ENCODE results near the gene OR10H5.
"Not testable (repeated sequence)": the region's sequence is repeated elsewhere in the genome, so short reads cannot be mapped to it uniquely, and the experiment has no call there.

Gene OR10H5

DNA sequence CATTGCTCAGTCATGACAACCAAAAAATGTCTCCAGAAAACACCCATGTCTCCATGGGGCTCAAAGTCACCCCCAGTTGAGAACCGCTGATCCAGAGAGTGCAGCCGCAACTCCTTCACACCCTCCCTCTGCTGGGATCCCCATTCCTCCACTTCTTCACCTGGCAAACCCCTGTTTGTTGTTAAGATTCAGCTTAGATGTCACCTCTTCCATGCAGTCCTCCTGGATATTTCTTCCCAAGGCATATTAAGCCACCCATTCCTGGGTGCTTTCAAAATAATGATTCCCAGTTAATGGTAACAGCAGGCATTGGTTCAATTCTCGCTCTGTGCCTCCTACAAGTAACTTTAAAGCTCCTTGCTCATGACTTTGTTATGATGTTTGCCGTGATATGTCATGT, 24.0 kb downstream of the OR10H5 start:
- no peak for DNase-seq (ENCODE audit: low read depth in 3 of 3)

DNA sequence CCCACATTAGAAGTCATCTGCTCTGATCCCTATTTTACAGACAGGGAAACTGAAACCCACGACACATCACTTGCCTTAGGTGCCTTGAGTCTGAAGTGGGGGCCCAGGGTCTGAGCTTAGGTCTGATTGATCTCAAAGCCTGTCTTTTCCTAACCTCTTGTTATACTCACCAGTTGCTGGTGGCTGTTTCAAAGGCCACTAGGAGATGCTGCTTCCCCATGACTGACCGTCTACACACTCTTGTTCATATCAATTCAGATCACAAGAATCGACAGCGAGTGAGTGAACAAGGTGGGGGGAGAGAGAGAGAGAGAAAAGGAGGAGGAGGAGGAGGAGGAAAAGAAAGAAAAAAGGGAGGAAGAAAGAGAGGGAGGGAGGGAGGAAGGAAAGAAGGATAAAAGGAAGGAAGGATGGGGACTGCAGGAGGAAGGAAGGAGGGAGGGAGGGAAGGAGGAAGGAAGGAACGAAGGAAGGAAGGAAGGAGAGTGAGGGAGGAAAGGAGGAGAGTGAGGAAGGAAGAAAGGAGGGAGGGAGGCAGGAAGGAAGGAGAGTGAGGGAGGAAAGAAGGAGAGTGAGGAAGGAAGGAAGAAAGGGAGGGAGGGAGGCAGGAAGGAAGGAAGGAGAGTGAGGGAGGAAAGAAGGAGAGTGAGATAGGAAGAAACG, 24.7 kb downstream of the OR10H5 start:
- no peak for DNase-seq (ENCODE audit: low read depth in 3 of 3)

DNA sequence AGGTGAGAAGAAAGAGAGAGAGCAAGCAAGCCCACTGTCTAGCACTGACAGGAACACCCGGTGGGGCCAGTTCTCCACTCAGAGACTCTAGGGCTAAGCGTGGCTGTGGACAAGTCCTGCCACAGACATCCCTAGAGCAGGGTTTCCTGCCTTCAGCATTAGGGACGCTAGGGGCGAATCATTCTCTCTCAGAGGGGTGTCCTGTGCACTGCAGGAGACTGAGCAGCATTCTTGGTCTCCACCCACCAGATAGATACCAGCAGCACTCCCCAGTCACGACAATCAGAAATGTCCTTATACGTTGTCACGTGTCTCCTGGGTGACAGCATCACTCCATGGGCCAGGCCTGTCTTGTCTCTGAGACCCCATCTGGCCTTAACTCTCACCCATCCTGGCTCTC, 26.5 kb downstream of the OR10H5 start:
- no peak for DNase-seq (ENCODE audit: low read depth in 3 of 3)

DNA sequence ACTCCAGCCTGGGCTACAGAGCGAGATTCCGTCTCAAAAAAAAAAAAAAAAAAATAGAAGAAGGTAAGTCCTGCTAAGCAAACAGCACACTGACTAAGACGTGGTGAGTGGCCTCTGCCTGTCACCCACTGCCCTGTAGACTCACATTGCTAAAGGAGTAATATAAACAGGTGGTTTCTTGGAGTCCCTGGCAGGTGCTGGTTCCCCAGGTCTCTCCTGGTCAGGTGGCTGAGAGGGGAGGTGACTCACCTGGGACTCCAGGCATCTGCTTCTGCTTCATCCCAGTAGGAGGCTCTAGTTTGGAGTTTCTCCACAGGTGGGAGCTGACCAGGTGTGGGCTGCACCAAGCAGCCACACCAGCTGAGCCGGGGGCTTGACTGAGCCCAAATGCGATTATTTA, 27.8 kb downstream of the OR10H5 start, which contains the start of gene OR10H1:
Gene OR10H1 (minus strand): TSS at position 359 of the 400 bp plus-strand sequence. CDS start 7,627 bp downstream, outside the sequence.
- no peak for DNase-seq (ENCODE audit: low read depth in 3 of 3)

GRCh38 chr19:15820646-15821045, 33.2 kb downstream of the OR10H5 start:
- DNase-seq (ENCODE audit: low read depth in 3 of 3): no peak

DNA sequence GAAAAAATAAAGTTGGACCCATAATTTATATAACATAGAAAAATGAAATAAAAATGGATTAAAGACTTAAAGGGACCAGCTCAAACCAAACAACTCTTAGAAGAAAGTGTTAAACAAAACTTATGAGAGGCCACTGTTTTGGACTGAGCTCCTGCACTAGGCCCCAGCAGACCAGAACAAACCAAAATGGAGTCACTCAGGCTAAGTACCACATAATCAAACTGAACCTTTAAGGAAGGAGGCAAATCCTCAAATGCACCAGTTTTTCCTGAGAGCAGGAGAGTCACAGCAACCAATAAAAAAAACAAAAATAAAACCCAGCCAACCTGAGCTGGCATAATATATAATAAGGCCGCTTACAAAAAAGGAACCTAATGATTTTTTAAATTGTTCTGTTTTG, 38.3 kb downstream of the OR10H5 start:
- DNase-seq (ENCODE audit: low read depth in 3 of 3): no peak

DNA sequence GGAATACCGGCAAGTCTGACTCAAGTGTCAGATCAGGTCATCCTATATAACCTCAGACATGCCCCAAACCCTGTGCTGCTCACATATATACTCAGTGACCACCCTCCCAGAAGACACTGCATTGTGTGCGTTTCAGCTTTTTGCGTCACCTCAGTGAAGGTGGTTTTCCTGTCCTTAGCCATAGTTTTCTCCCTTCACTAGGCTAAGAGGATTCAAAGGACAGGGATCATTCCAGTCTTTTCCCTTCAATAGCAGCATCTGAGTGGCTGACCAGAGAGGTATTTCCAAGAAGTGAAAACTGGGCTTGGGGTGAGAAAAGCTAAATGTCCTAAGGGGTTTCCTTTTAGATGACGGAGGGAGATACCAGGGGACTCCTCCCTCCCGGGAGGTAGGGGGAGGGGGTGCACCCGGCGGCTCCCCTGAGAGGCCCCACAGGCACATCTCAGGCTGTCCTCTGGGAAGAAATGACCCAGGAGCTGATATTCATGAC, 40.7 kb downstream of the OR10H5 start:
- DNase-seq (ENCODE audit: low read depth in 3 of 3): no peak

GRCh38 chr19:15828611-15829305, 41.3 kb downstream of the OR10H5 start:
- DNase-seq (ENCODE audit: low read depth in 3 of 3): not testable (repeated sequence)

- DNase-seq (ENCODE audit: low read depth in 3 of 3): no peak
Measured at GRCh38 chr19:15829306-15829698, 41.8 kb downstream of the OR10H5 start.

- DNase-seq (ENCODE audit: low read depth in 3 of 3): no peak
Measured at GRCh38 chr19:15829786-15830185, 42.3 kb downstream of the OR10H5 start.

- DNase-seq (ENCODE audit: low read depth in 3 of 3): no peak
Measured at GRCh38 chr19:15831626-15832025, 44.2 kb downstream of the OR10H5 start.

GRCh38 chr19:15834232-15834631, 46.8 kb downstream of the OR10H5 start:
- DNase-seq (ENCODE audit: low read depth in 3 of 3): not testable (repeated sequence)

- DNase-seq (ENCODE audit: low read depth in 3 of 3): peak; percentile 5 to 21 (median 12)
Measured at GRCh38 chr19:15835565-15836329, 48.3 kb downstream of the OR10H5 start.

DNA sequence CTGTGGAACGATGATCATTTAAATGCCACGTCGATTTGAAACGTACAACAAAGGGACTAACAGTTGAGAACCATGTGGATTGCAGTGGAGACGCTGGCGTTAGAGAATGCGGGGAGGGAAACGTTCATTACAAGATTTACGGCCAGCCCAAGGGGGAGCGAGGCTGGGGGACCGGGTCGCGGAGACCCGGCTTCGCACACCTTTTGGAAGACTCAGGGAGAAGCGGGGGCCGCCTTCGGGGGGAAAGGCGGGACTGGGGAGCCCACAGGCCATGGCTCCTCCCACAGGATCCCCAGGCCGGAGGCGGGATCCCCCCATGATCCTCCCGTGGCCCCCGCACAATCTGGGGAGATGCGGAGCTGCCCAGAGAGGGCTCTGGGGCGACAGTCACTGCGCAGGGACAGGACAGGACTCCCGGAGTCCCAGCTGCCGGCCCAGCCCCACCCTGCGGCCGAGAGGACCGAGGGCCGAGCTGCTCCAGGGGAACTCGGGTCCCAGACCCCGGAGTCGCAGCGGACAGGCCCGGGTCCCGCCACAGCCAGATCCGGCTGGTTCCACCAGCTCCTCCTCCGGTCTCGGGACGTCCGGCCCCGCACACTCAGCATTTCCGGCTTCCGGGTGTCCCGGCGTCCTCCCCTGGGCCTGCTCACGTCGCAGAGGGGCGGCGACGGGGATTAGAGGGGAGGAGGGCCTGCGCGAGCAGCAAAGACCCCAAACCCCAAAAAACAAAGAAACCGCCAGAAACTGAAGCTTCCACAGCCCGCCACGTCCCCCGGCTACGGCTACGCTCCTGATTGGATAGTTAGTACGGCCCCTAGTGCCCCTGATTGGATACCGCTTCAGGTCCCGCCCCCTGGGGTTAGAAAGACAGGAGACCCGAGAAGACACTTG, 49.1 kb downstream of the OR10H5 start:
- DNase-seq (ENCODE audit: low read depth in 3 of 3): peak; percentile 88 to 95 (median 89)

DNA sequence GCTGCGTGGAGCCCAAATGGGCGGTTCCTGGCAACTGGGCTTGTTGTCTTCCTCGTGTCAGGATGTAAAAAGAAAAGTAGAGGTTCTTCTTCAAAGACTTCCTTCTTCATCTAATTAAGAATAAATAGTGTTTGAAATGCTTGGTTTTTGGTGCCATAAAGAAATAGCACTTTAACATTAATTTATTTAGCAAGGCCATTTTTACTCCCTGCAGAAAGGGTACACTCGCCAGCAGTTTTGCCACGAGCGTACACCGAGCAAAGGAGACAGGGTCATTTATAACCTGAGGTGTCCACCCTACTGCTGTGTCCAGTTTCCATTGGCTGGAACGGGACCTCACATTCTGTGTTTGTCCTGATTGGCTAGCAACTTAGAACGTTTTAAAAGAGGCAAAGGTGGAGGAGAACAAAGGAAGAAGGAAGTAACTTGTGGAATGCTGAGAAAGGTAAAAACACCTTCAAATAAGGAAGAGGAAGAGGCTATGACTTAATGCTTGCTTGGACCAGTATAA, 49.8 kb downstream of the OR10H5 start:
- DNase-seq (ENCODE audit: low read depth in 3 of 3): peak in 2 of 3 donors; percentile 0 to 4

- no peak for DNase-seq (ENCODE audit: low read depth in 3 of 3)
Measured at GRCh38 chr19:15838351-15838750, 50.9 kb downstream of the OR10H5 start.

DNA sequence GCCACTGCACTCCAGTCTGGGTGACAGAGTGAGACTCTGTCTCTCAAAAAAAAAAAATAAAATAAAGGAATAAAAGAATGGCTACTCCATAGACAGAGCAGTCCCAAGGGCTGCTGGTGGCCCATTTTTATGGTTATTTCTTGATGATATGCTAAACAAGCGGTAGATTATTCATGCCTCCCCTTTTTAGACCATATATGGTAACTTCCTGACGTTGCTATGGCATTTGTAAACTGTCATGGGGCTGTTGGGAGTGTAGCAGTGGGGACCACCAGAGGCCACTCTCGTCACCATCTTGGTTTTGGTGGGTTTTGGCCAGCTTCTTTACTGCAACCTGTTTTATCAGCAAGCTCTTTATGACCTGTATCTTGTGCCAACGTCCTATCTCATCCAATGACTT, 52.4 kb downstream of the OR10H5 start:
- not testable (repeated sequence) for DNase-seq (ENCODE audit: low read depth in 3 of 3)

- DNase-seq (ENCODE audit: low read depth in 3 of 3): no peak
Measured at GRCh38 chr19:15840833-15841232, 53.4 kb downstream of the OR10H5 start.

- no peak for DNase-seq (ENCODE audit: low read depth in 3 of 3)
Measured at GRCh38 chr19:15841875-15842569, 54.6 kb downstream of the OR10H5 start.

DNA sequence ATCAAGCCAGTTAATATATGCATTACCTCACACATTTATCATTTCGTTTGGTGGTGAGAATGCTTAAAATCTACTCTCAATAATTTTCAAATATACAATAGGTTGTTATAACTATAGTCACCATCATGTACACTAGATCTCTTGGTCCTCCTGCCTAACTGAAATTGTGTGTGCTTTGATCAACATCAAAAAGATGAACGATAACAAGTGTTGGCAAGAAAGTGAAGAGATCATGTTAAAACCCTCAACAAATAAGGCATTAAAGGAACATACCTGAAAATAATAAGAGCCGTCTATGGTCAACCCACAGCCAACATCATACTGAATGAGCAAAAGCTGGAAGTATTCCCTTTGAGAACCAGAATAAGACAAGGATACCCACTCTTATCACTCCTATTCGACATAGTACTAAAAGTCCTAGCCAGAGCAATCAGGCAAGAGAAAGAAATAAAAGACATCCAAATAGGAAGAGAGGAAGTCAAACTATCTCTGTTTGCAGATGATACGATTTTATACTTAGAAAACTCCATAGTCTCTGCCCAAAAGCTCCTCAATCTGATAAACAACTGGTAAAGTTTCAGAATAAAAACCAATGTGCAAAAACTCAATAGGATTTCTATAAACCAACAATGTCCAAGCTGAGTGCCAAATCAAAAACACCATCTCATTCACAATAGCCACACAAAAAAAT, 55.9 kb downstream of the OR10H5 start:
- DNase-seq (ENCODE audit: low read depth in 3 of 3): no peak

All from stimulated activated CD4-positive, alpha-beta T cell treated with anti-CD3 and anti-CD28 coated beads, TNF-alpha, amount 100 ng/mL, for 48 hours (primary cell).